ENCODE measurements around the gene ACVR1. TPM values are rescaled to one million over a fixed set of nuclear protein-coding genes. Genes with fewer than 3 reads are reported as not detected.

ACVR1 gene
- total and polyA plus RNA-seq, 2 donors (not counting 1 experiment from before 2014, with no cell fraction given), result 42.9 to 72.1 TPM

GRCh38 chr2:157779794-157780193, 96.3 kb downstream of the ACVR1 start:
- Histone ChIP-seq H3K4me2 (ENCODE audit: extremely low read depth, insufficient read depth, low read length) (no peak overlapping the region), H4K20me1 (ENCODE audit: control insufficient read depth, extremely low read depth, insufficient read depth, low read length) (no peaks in the 10 kb centered on the region), H3K36me3 (ENCODE audit: control insufficient read depth, insufficient read depth, low read length) (peaks cover 7% of the 10 kb centered on the region), H3K27me3 (ENCODE audit: control insufficient read depth, insufficient read depth, low read length) (no peaks in the 10 kb centered on the region), H3K9ac (ENCODE audit: insufficient read depth, low read length) (no peak overlapping the region), H3K9me3 (ENCODE audit: control insufficient read depth, insufficient read depth, low read depth, low read length) (no peaks in the 10 kb centered on the region), H3K79me2 (ENCODE audit: control insufficient read depth, insufficient read depth, low read length) (no peaks in the 10 kb centered on the region), H3K27ac (ENCODE audit: insufficient read depth, low read length) (no peak overlapping the region), H2AFZ (ENCODE audit: low read length) (no peak overlapping the region), H3K4me3 (replicated peaks in 1 of 4; ENCODE audit: control extremely low read depth in 1 of 4, insufficient read depth in 1 of 4, low read depth in 3 of 4, low read length in 4 of 4) (no peak overlapping the region), H3K4me1 (ENCODE audit: control insufficient read depth, extremely low read depth, insufficient read depth, low read length) (peaks cover 4% of the 10 kb centered on the region)
- TF ChIP-seq EZH2 (IDR thresholded peaks at IDR 0.05; ENCODE audit: low read length, missing control alignments) (no peak), CTCF (conservative IDR thresholded peaks at IDR 0.05 in 1 of 2, IDR thresholded peaks at IDR 0.05 in 1 of 2; ENCODE audit: low read depth in 1 of 2, low read length in 2 of 2) (no peak)
- DNase-seq (ENCODE audit: low read depth in 2 of 2), result no peak

- Histone ChIP-seq H4K20me1 (ENCODE audit: control insufficient read depth, extremely low read depth, insufficient read depth, low read length) (no peaks in the 10 kb centered on the region), H3K27ac (ENCODE audit: insufficient read depth, low read length) (no peak overlapping the region), H3K36me3 (ENCODE audit: control insufficient read depth, insufficient read depth, low read length) (peaks cover 7% of the 10 kb centered on the region), H2AFZ (ENCODE audit: low read length) (no peak overlapping the region), H3K27me3 (ENCODE audit: control insufficient read depth, insufficient read depth, low read length) (no peaks in the 10 kb centered on the region), H3K9me3 (ENCODE audit: control insufficient read depth, insufficient read depth, low read depth, low read length) (no peaks in the 10 kb centered on the region), H3K79me2 (ENCODE audit: control insufficient read depth, insufficient read depth, low read length) (no peaks in the 10 kb centered on the region), H3K4me1 (ENCODE audit: control insufficient read depth, extremely low read depth, insufficient read depth, low read length) (peaks cover 4% of the 10 kb centered on the region), H3K9ac (ENCODE audit: insufficient read depth, low read length) (no peak overlapping the region), H3K4me3 (replicated peaks in 1 of 4; ENCODE audit: control extremely low read depth in 1 of 4, insufficient read depth in 1 of 4, low read depth in 3 of 4, low read length in 4 of 4) (no peak overlapping the region), H3K4me2 (ENCODE audit: extremely low read depth, insufficient read depth, low read length) (no peak overlapping the region)
- DNase-seq (ENCODE audit: low read depth in 2 of 2), result peak; percentile 44 to 82
- TF ChIP-seq CTCF (conservative IDR thresholded peaks at IDR 0.05 in 1 of 2, IDR thresholded peaks at IDR 0.05 in 1 of 2; ENCODE audit: low read depth in 1 of 2, low read length in 2 of 2) (peak; percentile 68 to 70), EZH2 (IDR thresholded peaks at IDR 0.05; ENCODE audit: low read length, missing control alignments) (no peak)
These were observed 98.7 kb downstream of the ACVR1 start for GRCh38 chr2:157777427-157777826.

- H3K27ac ChIP-seq (ENCODE audit: insufficient read depth, low read length), result no peak overlapping the region
- H4K20me1 ChIP-seq (ENCODE audit: control insufficient read depth, extremely low read depth, insufficient read depth, low read length), result no peaks in the 10 kb centered on the region
- no peak overlapping the region for H3K4me2 ChIP-seq (ENCODE audit: extremely low read depth, insufficient read depth, low read length)
- no peaks in the 10 kb centered on the region for H3K4me1 ChIP-seq (ENCODE audit: control insufficient read depth, extremely low read depth, insufficient read depth, low read length)
- no peak for DNase-seq (ENCODE audit: low read depth in 2 of 2)
- no peaks in the 10 kb centered on the region for H3K79me2 ChIP-seq (ENCODE audit: control insufficient read depth, insufficient read depth, low read length)
- H3K9ac ChIP-seq (ENCODE audit: insufficient read depth, low read length), result no peak overlapping the region
- H3K9me3 ChIP-seq (ENCODE audit: control insufficient read depth, insufficient read depth, low read depth, low read length), result no peaks in the 10 kb centered on the region
- no peak overlapping the region for H3K4me3 ChIP-seq (replicated peaks in 1 of 4; ENCODE audit: control extremely low read depth in 1 of 4, insufficient read depth in 1 of 4, low read depth in 3 of 4, low read length in 4 of 4)
- no peaks in the 10 kb centered on the region for H3K27me3 ChIP-seq (ENCODE audit: control insufficient read depth, insufficient read depth, low read length)
- TF ChIP-seq EZH2 (IDR thresholded peaks at IDR 0.05; ENCODE audit: low read length, missing control alignments), result no peak
- no peak for TF ChIP-seq CTCF (conservative IDR thresholded peaks at IDR 0.05 in 1 of 2, IDR thresholded peaks at IDR 0.05 in 1 of 2; ENCODE audit: low read depth in 1 of 2, low read length in 2 of 2)
- H2AFZ ChIP-seq (ENCODE audit: low read length), result no peak overlapping the region
- no peaks in the 10 kb centered on the region for H3K36me3 ChIP-seq (ENCODE audit: control insufficient read depth, insufficient read depth, low read length)
These were observed 104.9 kb downstream of the ACVR1 start for GRCh38 chr2:157771234-157771633.
